ENCODE data around the gene ATP8A2. TPM values are rescaled to one million over a fixed set of nuclear protein-coding genes. Genes with fewer than 3 reads are reported as not detected.

Gene ATP8A2
- total and polyA plus RNA-seq, 2 of the 4 experiments (the other 2 are of a cell fraction) = 0.02 to 0.18 TPM

GRCh38 chr13:25701304-25701703, 329.5 kb downstream of the ATP8A2 start:
- TF ChIP-seq MAFK (IDR thresholded peaks at IDR 0.05; ENCODE audit: low read depth, low read length) = no peak
- TF ChIP-seq, protein P1, sequence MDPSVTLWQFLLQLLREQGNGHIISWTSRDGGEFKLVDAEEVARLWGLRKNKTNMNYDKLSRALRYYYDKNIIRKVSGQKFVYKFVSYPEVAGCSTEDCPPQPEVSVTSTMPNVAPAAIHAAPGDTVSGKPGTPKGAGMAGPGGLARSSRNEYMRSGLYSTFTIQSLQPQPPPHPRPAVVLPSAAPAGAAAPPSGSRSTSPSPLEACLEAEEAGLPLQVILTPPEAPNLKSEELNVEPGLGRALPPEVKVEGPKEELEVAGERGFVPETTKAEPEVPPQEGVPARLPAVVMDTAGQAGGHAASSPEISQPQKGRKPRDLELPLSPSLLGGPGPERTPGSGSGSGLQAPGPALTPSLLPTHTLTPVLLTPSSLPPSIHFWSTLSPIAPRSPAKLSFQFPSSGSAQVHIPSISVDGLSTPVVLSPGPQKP (IDR thresholded peaks at IDR 0.05; ENCODE audit: borderline replicate concordance, low read depth, low read length) = no peak
- TF ChIP-seq CHD1 (IDR thresholded peaks at IDR 0.05; ENCODE audit: low read depth, low read length) = no peak
- TF ChIP-seq MXI1 (IDR thresholded peaks at IDR 0.05; ENCODE audit: borderline replicate concordance, low read depth, low read length) = no peak
- no peak for TF ChIP-seq NFE2L2 (IDR thresholded peaks at IDR 0.05; ENCODE audit: low read depth, low read length)
- TF ChIP-seq RFX5 (IDR thresholded peaks at IDR 0.05; ENCODE audit: low read depth, low read length) = no peak
- Histone ChIP-seq H3K27me3 (ENCODE audit: control insufficient read depth, insufficient read depth, low read length) (no peaks in the 10 kb centered on the region), H2BK20ac (ENCODE audit: low read depth, low read length) (no peak overlapping the region), H3K9me3 (ENCODE audit: control insufficient read depth, insufficient read depth, low read length) (no peaks in the 10 kb centered on the region), H3K9ac (ENCODE audit: low read depth, low read length) (no peak overlapping the region), H2BK15ac (ENCODE audit: low read depth, low read length) (no peak overlapping the region), H2BK120ac (ENCODE audit: low read depth, low read length) (no peak overlapping the region), H4K5ac (ENCODE audit: low read depth, low read length) (no peak overlapping the region), H3K36me3 (ENCODE audit: control insufficient read depth, insufficient read depth, low read length) (no peaks in the 10 kb centered on the region), H2BK5ac (ENCODE audit: low read depth, low read length, poor library complexity, severe bottlenecking) (no peak overlapping the region), H3K9me1 (ENCODE audit: insufficient read depth, low read length) (no peaks in the 10 kb centered on the region), H3K79me1 (ENCODE audit: low read depth in 1 of 2, low read length in 2 of 2) (no peaks in the 10 kb centered on the region), H3K18ac (ENCODE audit: low read depth, low read length) (no peak overlapping the region), H2AK5ac (ENCODE audit: low read depth, low read length) (no peak overlapping the region), H4K91ac (ENCODE audit: insufficient read depth, low read depth, low read length) (no peak overlapping the region), H3K27ac (ENCODE audit: insufficient read depth, low read length) (no peak overlapping the region), H3K4ac (ENCODE audit: low read depth, low read length) (no peak overlapping the region), H3K4me3 (ENCODE audit: insufficient read depth, low read depth, low read length) (no peak overlapping the region), H3K14ac (replicated peaks; ENCODE audit: low read depth, low read length) (no peak overlapping the region), H3K56ac (ENCODE audit: extremely low read depth, insufficient read depth, low read length) (no peak overlapping the region), H4K8ac (ENCODE audit: low read depth in 2 of 2, low read length in 2 of 2) (no peak overlapping the region), H3K4me2 (ENCODE audit: low read depth, low read length) (no peak overlapping the region), H4K20me1 (ENCODE audit: insufficient read depth, low read length) (no peaks in the 10 kb centered on the region), H3K4me1 (ENCODE audit: control insufficient read depth, insufficient read depth, low read length) (no peaks in the 10 kb centered on the region), H2AK9ac (replicated peaks; ENCODE audit: low read depth, low read length, poor library complexity) (no peak overlapping the region), H2AFZ (replicated peaks; ENCODE audit: low read length, poor library complexity) (no peak overlapping the region), H3K23ac (ENCODE audit: low read depth, low read length) (no peak overlapping the region)
- CTCF ChIA-PET = no interaction called here
- POLR2A ChIA-PET (ENCODE audit: unreplicated experiment) = no interaction called here
- 50% methylated on average over 1 of the region's 4 CpGs; no CpG with 5 or more reads in 1 of the 2 experiments for WGBS, 2 experiments (ENCODE audit: extremely low coverage in 2 of 2, insufficient read length in 1 of 2)
- in situ Hi-C loops (cut with MboI; ENCODE audit: low sequenced_read_pairs) = no loop called here
- BruUV-seq (replicated peaks) = no TSS peak
- ATAC-seq (ENCODE audit: low read depth) (no peak), DNase-seq (no peak)
- intact Hi-C loops (cut with micrococcal nuclease) = no loop called here
- dilution Hi-C loops (cut with HindIII; ENCODE audit: low sequenced_read_pairs, unreplicated experiment) = no loop called here
